Dendritic cell treated with granulocyte-macrophage colony-stimulating factor and Interleukin-4, amounts not matched to agents 40 ng/mL and 50 ng/mL, for 4 days (primary cell): ENCODE results near the gene LRBA.

ENCODE experiments used
- H3K27ac Mint-ChIP-seq: one replicate; pipeline ENCODE4 v1.8.0; 2022; ENCODE audit warnings: mild to moderate bottlenecking, mixed read lengths
- H3K27me3 Mint-ChIP-seq: one replicate; pipeline ENCODE4 v1.8.0; 2022; ENCODE audit warnings: mild to moderate bottlenecking, mixed read lengths
- H3K36me3 Mint-ChIP-seq: one replicate; pipeline ENCODE4 v1.8.0; 2022; ENCODE audit warnings: low read depth, mixed read lengths
- H3K4me1 Mint-ChIP-seq: one replicate; pipeline ENCODE4 v1.8.0; 2022; ENCODE audit warnings: low read depth, mixed read lengths
- H3K4me3 Mint-ChIP-seq: one replicate; pipeline ENCODE4 v1.8.0; 2022; ENCODE audit warnings: mild to moderate bottlenecking, moderate library complexity, mixed read lengths
- H3K9me3 Mint-ChIP-seq: one replicate; pipeline ENCODE4 v1.8.0; 2022; ENCODE audit warnings: mixed read lengths
- intact Hi-C: fragments of 100-400 bp; cut with micrococcal nuclease; formaldehyde crosslinking; loops from one replicate; pipeline ENCODE4 v1.15.0; 2022

Gene LRBA

GRCh38 chr4:150656891-150657290 is 358.2 kb downstream of the LRBA start:
- Mint-ChIP-seq H3K27ac (no peak overlapping the region), H3K4me3 (no peak overlapping the region), H3K4me1 (no peaks in the 10 kb centered on the region), H3K9me3 (no peaks in the 10 kb centered on the region), H3K36me3 (no peaks in the 10 kb centered on the region), H3K27me3 (no peaks in the 10 kb centered on the region)
- intact Hi-C loops: no loop called here

GRCh38 chr4:150650751-150651150 is 364.3 kb downstream of the LRBA start:
- no peak overlapping the region for H3K27ac Mint-ChIP-seq
- intact Hi-C loops: no loop called here
- no peaks in the 10 kb centered on the region for H3K9me3 Mint-ChIP-seq
- no peaks in the 10 kb centered on the region for H3K36me3 Mint-ChIP-seq
- no peaks in the 10 kb centered on the region for H3K4me1 Mint-ChIP-seq
- no peak overlapping the region for H3K4me3 Mint-ChIP-seq
- no peaks in the 10 kb centered on the region for H3K27me3 Mint-ChIP-seq

GRCh38 chr4:150648123-150648522 is 367.0 kb downstream of the LRBA start:
- Mint-ChIP-seq H3K4me3 (no peak overlapping the region), H3K9me3 (no peaks in the 10 kb centered on the region), H3K27ac (no peak overlapping the region), H3K27me3 (no peaks in the 10 kb centered on the region), H3K4me1 (no peaks in the 10 kb centered on the region), H3K36me3 (no peaks in the 10 kb centered on the region)
- intact Hi-C loops: no loop called here

- no peaks in the 10 kb centered on the region for H3K27me3 Mint-ChIP-seq
- no peaks in the 10 kb centered on the region for H3K4me1 Mint-ChIP-seq
- H3K27ac Mint-ChIP-seq: no peak overlapping the region
- no peaks in the 10 kb centered on the region for H3K36me3 Mint-ChIP-seq
- intact Hi-C loops: no loop called here
- no peak overlapping the region for H3K4me3 Mint-ChIP-seq
- H3K9me3 Mint-ChIP-seq: no peaks in the 10 kb centered on the region
Observed at GRCh38 chr4:150647008-150647407, 368.1 kb downstream of the LRBA start.

GRCh38 chr4:150641612-150642011 is 373.5 kb downstream of the LRBA start:
- Mint-ChIP-seq H3K27me3 (no peaks in the 10 kb centered on the region), H3K4me1 (no peaks in the 10 kb centered on the region), H3K27ac (no peak overlapping the region), H3K4me3 (no peak overlapping the region), H3K9me3 (no peaks in the 10 kb centered on the region), H3K36me3 (no peaks in the 10 kb centered on the region)
- intact Hi-C loops: no loop called here

GRCh38 chr4:150632639-150633038 is 382.4 kb downstream of the LRBA start:
- H3K36me3 Mint-ChIP-seq: no peaks in the 10 kb centered on the region
- intact Hi-C loops: no loop called here
- no peak overlapping the region for H3K4me3 Mint-ChIP-seq
- H3K9me3 Mint-ChIP-seq: peaks cover 18% of the 10 kb centered on the region
- H3K27ac Mint-ChIP-seq: no peak overlapping the region
- no peaks in the 10 kb centered on the region for H3K4me1 Mint-ChIP-seq
- no peaks in the 10 kb centered on the region for H3K27me3 Mint-ChIP-seq

- Mint-ChIP-seq H3K27ac (no peak overlapping the region), H3K4me1 (no peaks in the 10 kb centered on the region), H3K9me3 (peaks cover 9% of the 10 kb centered on the region), H3K4me3 (no peak overlapping the region), H3K36me3 (no peaks in the 10 kb centered on the region), H3K27me3 (no peaks in the 10 kb centered on the region)
- intact Hi-C loops: no loop called here
Observed at GRCh38 chr4:150628073-150628472, 387.0 kb downstream of the LRBA start.

- Mint-ChIP-seq H3K4me3 (no peak overlapping the region), H3K9me3 (no peaks in the 10 kb centered on the region), H3K27me3 (no peaks in the 10 kb centered on the region), H3K4me1 (no peaks in the 10 kb centered on the region), H3K27ac (no peak overlapping the region), H3K36me3 (no peaks in the 10 kb centered on the region)
- intact Hi-C loops: no loop called here
Observed at GRCh38 chr4:150625033-150625432, 390.1 kb downstream of the LRBA start.

- no peaks in the 10 kb centered on the region for H3K9me3 Mint-ChIP-seq
- no peak overlapping the region for H3K4me3 Mint-ChIP-seq
- no peaks in the 10 kb centered on the region for H3K27me3 Mint-ChIP-seq
- no peaks in the 10 kb centered on the region for H3K36me3 Mint-ChIP-seq
- intact Hi-C loops: no loop called here
- no peaks in the 10 kb centered on the region for H3K4me1 Mint-ChIP-seq
- no peak overlapping the region for H3K27ac Mint-ChIP-seq
Observed at GRCh38 chr4:150624055-150624454, 391.0 kb downstream of the LRBA start.

- Mint-ChIP-seq H3K27me3 (no peaks in the 10 kb centered on the region), H3K36me3 (no peaks in the 10 kb centered on the region), H3K9me3 (no peaks in the 10 kb centered on the region), H3K27ac (no peak overlapping the region), H3K4me1 (no peaks in the 10 kb centered on the region), H3K4me3 (no peak overlapping the region)
- intact Hi-C loops: no loop called here
Observed at GRCh38 chr4:150619042-150619441, 396.0 kb downstream of the LRBA start.

GRCh38 chr4:150609131-150609530 is 406.0 kb downstream of the LRBA start:
- Mint-ChIP-seq H3K27ac (no peak overlapping the region), H3K27me3 (no peaks in the 10 kb centered on the region), H3K9me3 (no peaks in the 10 kb centered on the region), H3K36me3 (no peaks in the 10 kb centered on the region), H3K4me3 (no peak overlapping the region), H3K4me1 (no peaks in the 10 kb centered on the region)
- intact Hi-C loops: no loop called here

- Mint-ChIP-seq H3K27ac (no peak overlapping the region), H3K4me1 (no peaks in the 10 kb centered on the region), H3K36me3 (no peaks in the 10 kb centered on the region), H3K9me3 (no peaks in the 10 kb centered on the region), H3K27me3 (no peaks in the 10 kb centered on the region), H3K4me3 (no peak overlapping the region)
- intact Hi-C loops: no loop called here
Observed at GRCh38 chr4:150600812-150601445, 414.2 kb downstream of the LRBA start.

- H3K27me3 Mint-ChIP-seq: no peaks in the 10 kb centered on the region
- no peak overlapping the region for H3K27ac Mint-ChIP-seq
- H3K4me3 Mint-ChIP-seq: no peak overlapping the region
- intact Hi-C loops: no loop called here
- H3K36me3 Mint-ChIP-seq: no peaks in the 10 kb centered on the region
- H3K4me1 Mint-ChIP-seq: no peaks in the 10 kb centered on the region
- H3K9me3 Mint-ChIP-seq: no peaks in the 10 kb centered on the region
Observed at GRCh38 chr4:150599547-150599946, 415.5 kb downstream of the LRBA start.

- Mint-ChIP-seq H3K4me3 (no peak overlapping the region), H3K9me3 (no peaks in the 10 kb centered on the region), H3K27me3 (no peaks in the 10 kb centered on the region), H3K4me1 (no peaks in the 10 kb centered on the region), H3K27ac (no peak overlapping the region), H3K36me3 (no peaks in the 10 kb centered on the region)
- intact Hi-C loops: no loop called here
Observed at GRCh38 chr4:150598909-150599308, 416.2 kb downstream of the LRBA start.

- H3K4me1 Mint-ChIP-seq: no peaks in the 10 kb centered on the region
Observed at GRCh38 chr4:150593996-150594395, 421.1 kb downstream of the LRBA start.

More at GRCh38 chr4:150593996-150594395, 421.1 kb downstream of the LRBA start:
- H3K9me3 Mint-ChIP-seq: no peaks in the 10 kb centered on the region
- H3K4me3 Mint-ChIP-seq: no peak overlapping the region
- no peak overlapping the region for H3K27ac Mint-ChIP-seq
- no peaks in the 10 kb centered on the region for H3K27me3 Mint-ChIP-seq
- no peaks in the 10 kb centered on the region for H3K36me3 Mint-ChIP-seq
- intact Hi-C loops: no loop called here
